ENCODE measurements around the gene ABAT. TPM values are rescaled to one million over a fixed set of nuclear protein-coding genes. Genes with fewer than 3 reads are reported as not detected.

Gene ABAT
- total and polyA plus RNA-seq, 2 experiments from 2014 or later = 4.7 to 8.0 TPM

DNA sequence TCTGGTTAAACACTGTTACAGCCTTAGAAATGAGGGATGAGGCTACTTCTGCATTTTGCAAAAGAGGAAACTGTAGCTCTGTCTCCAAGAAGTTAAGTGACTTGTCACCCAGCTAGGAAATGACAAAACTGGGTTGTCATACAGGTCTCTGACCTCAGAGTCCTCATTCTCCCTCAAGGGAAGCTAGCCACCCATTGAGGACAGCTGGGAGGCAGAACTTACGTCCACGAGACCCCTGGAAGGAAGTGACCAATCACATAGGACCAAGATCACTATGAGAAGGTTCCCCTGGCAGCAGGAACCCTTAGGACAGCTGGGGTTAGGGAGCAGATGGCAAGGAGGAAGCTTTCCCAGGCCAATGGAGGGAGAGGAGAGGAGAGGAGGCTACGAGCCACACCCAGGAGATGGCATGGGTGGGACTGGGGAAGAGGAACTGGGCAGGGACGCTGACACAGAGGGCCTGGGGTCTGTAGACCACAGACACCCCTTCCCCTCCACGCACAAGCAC is 41.7 kb upstream of the ABAT start:
- Histone ChIP-seq H3K27me3 (replicated peaks; ENCODE audit: insufficient read depth) (no peaks in the 10 kb centered on the region), H3K36me3 (ENCODE audit: low read depth) (peaks cover 42% of the 10 kb centered on the region; the same call in 1 of the 2 replicates), H3F3A (ENCODE audit: insufficient read depth) (no peaks in the 10 kb centered on the region), H3K9me2 (ENCODE audit: insufficient read depth) (no peaks in the 10 kb centered on the region), H3K9me3 (ENCODE audit: low read depth) (no peaks in the 10 kb centered on the region), H3K4me1 (ENCODE audit: insufficient read depth) (no peaks in the 10 kb centered on the region), H3K4me2 (ENCODE audit: unreplicated experiment) (no peak overlapping the region), H3K27ac (no peak overlapping the region), H2AFZ (no peak overlapping the region), H3K79me2 (ENCODE audit: insufficient read depth) (peaks cover 14% of the 10 kb centered on the region; the same call in 1 of the 2 replicates), H4K20me1 (ENCODE audit: insufficient read depth) (no peaks in the 10 kb centered on the region), H3K9ac (no peak overlapping the region), H3K4me3 (no peak overlapping the region)
- TF ChIP-seq EZH2phosphoT487 (IDR thresholded peaks at IDR 0.05; ENCODE audit: insufficient read depth, low read depth) = no peak
- 86 to 89% methylated on average over 5 of the region's 5 CpGs for WGBS, 2 experiments (ENCODE audit: low coverage in 1 of 2, low lambda C conversion rate in 2 of 2, missing lambda C conversion rate in 2 of 2)
- in situ Hi-C loops (cut with MboI) = no loop called here
- no peak for DNase-seq

DNA sequence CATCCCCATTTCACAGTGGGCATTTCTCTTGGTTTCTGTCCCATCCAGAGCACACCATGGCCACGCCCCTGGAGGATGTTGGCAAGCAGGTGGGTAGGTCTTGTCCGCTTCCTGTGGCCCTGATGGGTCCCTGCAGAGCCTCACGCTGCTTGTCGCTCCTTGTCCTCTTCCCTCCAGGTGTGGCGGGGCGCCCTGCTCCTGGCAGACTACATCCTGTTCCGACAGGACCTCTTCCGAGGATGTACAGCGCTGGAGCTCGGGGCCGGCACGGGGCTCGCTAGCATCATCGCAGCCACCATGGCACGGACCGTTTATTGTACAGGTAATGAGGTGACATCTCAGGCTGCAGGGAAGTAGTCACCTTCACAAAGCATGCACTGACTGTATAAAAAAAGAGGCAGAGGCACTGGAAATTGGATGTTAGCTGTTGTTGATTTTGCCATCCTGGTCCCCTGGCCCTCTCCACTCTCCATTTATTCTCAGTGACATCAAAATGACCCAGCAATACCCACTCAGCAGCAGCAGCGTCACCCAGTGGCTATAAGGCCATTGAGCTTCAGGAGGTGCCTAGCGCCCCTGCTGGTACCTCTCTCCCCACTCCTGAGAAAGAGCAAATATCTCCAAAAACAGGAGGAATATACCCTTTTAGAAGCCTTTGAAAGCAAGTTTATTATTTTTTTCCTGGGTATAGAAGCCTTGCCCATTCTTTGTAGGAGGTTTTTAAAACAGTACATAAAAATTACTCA is 39.3 kb upstream of the ABAT start:
- H3K79me2 ChIP-seq (ENCODE audit: insufficient read depth) = peaks cover 8% of the 10 kb centered on the region; the same call in 1 of the 2 replicates
- H3K27me3 ChIP-seq (replicated peaks; ENCODE audit: insufficient read depth) = no peaks in the 10 kb centered on the region
- no peak overlapping the region for H3K9ac ChIP-seq
- H3K4me1 ChIP-seq (ENCODE audit: insufficient read depth) = no peaks in the 10 kb centered on the region
- no peak overlapping the region for H3K27ac ChIP-seq
- no peak for TF ChIP-seq EZH2phosphoT487 (IDR thresholded peaks at IDR 0.05; ENCODE audit: insufficient read depth, low read depth)
- TF ChIP-seq EZH2 (IDR thresholded peaks at IDR 0.05; ENCODE audit: insufficient read depth, poor library complexity, severe bottlenecking) = no peak
- in situ Hi-C loops (cut with MboI) = no loop called here
- H3K9me3 ChIP-seq (ENCODE audit: low read depth) = no peaks in the 10 kb centered on the region
- H3K9me2 ChIP-seq (ENCODE audit: insufficient read depth) = no peaks in the 10 kb centered on the region
- H3K36me3 ChIP-seq (ENCODE audit: low read depth) = peaks cover 42% of the 10 kb centered on the region; the same call in 1 of the 2 replicates
- DNase-seq = peak; percentile 58
- 87 to 88% methylated on average over 18 of the region's 18 CpGs for WGBS, 2 experiments (ENCODE audit: low coverage in 1 of 2, low lambda C conversion rate in 2 of 2, missing lambda C conversion rate in 2 of 2)
- H3K4me3 ChIP-seq = no peak overlapping the region
- H3K4me2 ChIP-seq (ENCODE audit: unreplicated experiment) = no peak overlapping the region
- no peak overlapping the region for H2AFZ ChIP-seq
- no peaks in the 10 kb centered on the region for H4K20me1 ChIP-seq (ENCODE audit: insufficient read depth)
- H3F3A ChIP-seq (ENCODE audit: insufficient read depth) = no peaks in the 10 kb centered on the region

DNA sequence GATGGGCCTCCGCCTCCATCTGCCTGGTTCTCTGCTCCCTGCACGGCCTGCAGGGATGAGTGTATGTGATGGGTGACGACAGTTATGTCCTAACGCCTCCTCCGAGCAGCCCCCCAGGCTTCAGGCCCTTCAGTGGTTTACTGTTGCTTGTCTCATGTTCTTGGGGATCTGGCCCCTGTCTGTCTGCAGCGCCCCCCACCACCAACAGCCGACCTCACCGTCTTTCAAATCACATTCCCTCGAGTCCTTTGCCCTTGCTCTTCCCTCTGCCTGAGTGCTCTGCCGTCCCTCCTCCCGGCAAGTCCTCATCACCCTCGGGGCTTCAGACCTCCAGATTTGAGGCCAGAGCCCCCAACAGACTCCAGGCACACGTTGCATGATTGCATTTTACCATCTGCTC is 34.7 kb upstream of the ABAT start:
- Histone ChIP-seq H3K4me2 (ENCODE audit: unreplicated experiment) (no peak overlapping the region), H4K20me1 (ENCODE audit: insufficient read depth) (no peaks in the 10 kb centered on the region), H3K79me2 (ENCODE audit: insufficient read depth) (no peaks in the 10 kb centered on the region), H3K9ac (no peak overlapping the region), H3K4me1 (ENCODE audit: insufficient read depth) (no peaks in the 10 kb centered on the region), H2AFZ (no peak overlapping the region), H3K36me3 (ENCODE audit: low read depth) (peaks cover 54% of the 10 kb centered on the region; the same call in 1 of the 2 replicates), H3K4me3 (no peak overlapping the region), H3K9me2 (ENCODE audit: insufficient read depth) (no peaks in the 10 kb centered on the region), H3K9me3 (ENCODE audit: low read depth) (no peaks in the 10 kb centered on the region), H3F3A (ENCODE audit: insufficient read depth) (no peaks in the 10 kb centered on the region), H3K27me3 (replicated peaks; ENCODE audit: insufficient read depth) (no peaks in the 10 kb centered on the region), H3K27ac (no peak overlapping the region)
- no peak for DNase-seq
- in situ Hi-C loops (cut with MboI) = no loop called here
- no peak for TF ChIP-seq EZH2 (IDR thresholded peaks at IDR 0.05; ENCODE audit: insufficient read depth, poor library complexity, severe bottlenecking)
- TF ChIP-seq EZH2phosphoT487 (IDR thresholded peaks at IDR 0.05; ENCODE audit: insufficient read depth, low read depth) = no peak
- 64 to 77% methylated on average over 9 to 11 of the region's 13 CpGs for WGBS, 2 experiments (ENCODE audit: low coverage in 1 of 2, low lambda C conversion rate in 2 of 2, missing lambda C conversion rate in 2 of 2)

DNA sequence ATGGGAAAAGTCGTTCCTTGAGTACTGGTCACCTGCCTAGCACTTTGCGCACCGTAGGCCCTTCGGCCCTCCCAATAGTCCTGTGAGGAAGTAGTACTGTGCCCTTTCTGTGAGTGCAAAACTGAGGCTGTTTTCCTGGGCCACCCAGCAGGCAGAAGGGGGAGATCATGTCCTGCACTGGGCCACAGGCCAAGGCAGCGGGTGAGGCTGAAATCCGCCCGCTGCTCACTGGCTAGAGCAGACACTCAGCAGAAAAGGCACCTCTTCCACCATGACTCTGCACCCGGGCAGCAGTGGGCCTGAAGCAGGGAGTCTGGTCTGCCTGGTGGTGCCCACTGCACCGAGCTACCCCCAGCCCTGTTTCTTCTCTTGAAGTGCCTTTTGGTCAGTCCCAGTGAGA is 32.7 kb upstream of the ABAT start:
- in situ Hi-C loops (cut with MboI) = no loop called here
- no peak for DNase-seq
- no peak overlapping the region for H3K27ac ChIP-seq
- H3K4me3 ChIP-seq = no peak overlapping the region
- H3K4me1 ChIP-seq (ENCODE audit: insufficient read depth) = no peaks in the 10 kb centered on the region
- no peaks in the 10 kb centered on the region for H4K20me1 ChIP-seq (ENCODE audit: insufficient read depth)
- no peaks in the 10 kb centered on the region for H3K9me2 ChIP-seq (ENCODE audit: insufficient read depth)
- H2AFZ ChIP-seq = no peak overlapping the region
- TF ChIP-seq EZH2phosphoT487 (IDR thresholded peaks at IDR 0.05; ENCODE audit: insufficient read depth, low read depth) (no peak), EZH2 (IDR thresholded peaks at IDR 0.05; ENCODE audit: insufficient read depth, poor library complexity, severe bottlenecking) (no peak)
- H3K4me2 ChIP-seq (ENCODE audit: unreplicated experiment) = no peak overlapping the region
- H3K9me3 ChIP-seq (ENCODE audit: low read depth) = no peaks in the 10 kb centered on the region
- H3K79me2 ChIP-seq (ENCODE audit: insufficient read depth) = no peaks in the 10 kb centered on the region
- H3K27me3 ChIP-seq (replicated peaks; ENCODE audit: insufficient read depth) = no peaks in the 10 kb centered on the region
- H3K9ac ChIP-seq = no peak overlapping the region
- H3F3A ChIP-seq (ENCODE audit: insufficient read depth) = no peaks in the 10 kb centered on the region
- 62 to 68% methylated on average over 9 of the region's 9 CpGs for WGBS, 2 experiments (ENCODE audit: low coverage in 1 of 2, low lambda C conversion rate in 2 of 2, missing lambda C conversion rate in 2 of 2)
- H3K36me3 ChIP-seq (ENCODE audit: low read depth) = peaks cover 41% of the 10 kb centered on the region; the same call in 1 of the 2 replicates
